IMR-90 (cell line): ENCODE measurements around the gene ARL10.

Source experiments
- CEBPB ChIP-seq: IDR thresholded peaks from 2 replicates; pipeline ENCODE4 v1.6.1; 2012; ENCODE audit warnings: low read depth, low read length, improper control_type of control experiment
- CHD1 ChIP-seq: IDR thresholded peaks from 2 replicates; pipeline ENCODE4 v1.6.1; 2012; ENCODE audit warnings: low read depth, low read length, improper control_type of control experiment
- CTCF ChIP-seq: conservative IDR thresholded peaks from 2 replicates; pipeline ENCODE4 v1.5.1; 2012; ENCODE audit warnings: mild to moderate bottlenecking, low read depth, low read length, improper control_type of control experiment
- FOS ChIP-seq: fragments of 150-350 bp; IDR thresholded peaks from 2 replicates; pipeline ENCODE4 v1.6.1; 2016; ENCODE audit warnings: low read depth, low read length
- MAFK ChIP-seq: IDR thresholded peaks from 2 replicates; pipeline ENCODE4 v1.6.1; 2012; ENCODE audit warnings: low read depth, low read length, improper control_type of control experiment
- MAZ ChIP-seq: IDR thresholded peaks from 2 replicates; pipeline ENCODE4 v1.6.1; 2012; ENCODE audit warnings: low read depth, mild to moderate bottlenecking, low read length, improper control_type of control experiment, moderate library complexity, borderline replicate concordance
- MXI1 ChIP-seq: IDR thresholded peaks from 2 replicates; pipeline ENCODE4 v1.6.1; 2012; ENCODE audit warnings: low read depth, mild to moderate bottlenecking, low read length, moderate library complexity, borderline replicate concordance
- NFE2L2 ChIP-seq: fragments of 150-350 bp; IDR thresholded peaks from 2 replicates; pipeline ENCODE4 v1.6.1; 2016; ENCODE audit warnings: low read depth, mild to moderate bottlenecking, low read length
- POLR2A ChIP-seq: IDR thresholded peaks from 2 replicates; pipeline ENCODE4 v1.6.1; 2012; ENCODE audit warnings: mild to moderate bottlenecking, low read depth, low read length
- RAD21 ChIP-seq: IDR thresholded peaks from 2 replicates; pipeline ENCODE4 v1.6.1; 2012; ENCODE audit warnings: low read length, improper control_type of control experiment
- RFX5 ChIP-seq: IDR thresholded peaks from 2 replicates; pipeline ENCODE4 v1.8.0; 2012; ENCODE audit warnings: low read depth, mild to moderate bottlenecking, low read length, moderate library complexity
- SMC3 ChIP-seq: fragments of 150-350 bp; IDR thresholded peaks from 2 replicates; pipeline ENCODE4 v1.6.1; 2016; ENCODE audit warnings: low read depth, mild to moderate bottlenecking, antibody characterized with exemption, low read length, moderate library complexity
- TF ChIP-seq, protein P1 (sequence below): fragments of 150-350 bp; IDR thresholded peaks from 2 replicates; pipeline ENCODE4 v1.6.1; 2016; ENCODE audit warnings: low read depth, mild to moderate bottlenecking, low read length, moderate library complexity, borderline replicate concordance
- TF ChIP-seq, protein P2 (sequence below): fragments of 150-350 bp; IDR thresholded peaks from 2 replicates; pipeline ENCODE4 v1.6.1; 2017; ENCODE audit warnings: mild to moderate bottlenecking, antibody characterized with exemption, low read length, low read depth

DNA sequence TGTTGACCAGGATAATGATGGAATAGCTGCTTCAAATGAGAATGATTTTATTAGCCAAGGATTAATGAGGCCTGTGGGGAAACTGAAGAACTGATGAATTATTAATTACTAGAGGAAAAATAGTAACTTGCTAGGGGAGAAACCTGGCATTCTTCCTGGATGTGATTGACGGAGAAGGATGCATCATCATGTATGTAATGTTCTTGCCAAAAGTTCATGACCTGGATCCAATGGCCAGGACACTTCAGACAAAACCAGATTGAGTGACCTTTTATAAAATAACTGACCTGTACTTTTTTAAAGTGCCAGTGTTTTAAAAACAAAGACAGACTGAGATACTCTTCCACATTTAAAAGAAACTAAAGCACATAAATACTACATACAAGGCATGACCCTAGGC, 27.4 kb upstream of the ARL10 start:
- TF ChIP-seq CTCF = no peak
- TF ChIP-seq POLR2A = no peak
- TF ChIP-seq RAD21 = no peak
- TF ChIP-seq, protein P1, sequence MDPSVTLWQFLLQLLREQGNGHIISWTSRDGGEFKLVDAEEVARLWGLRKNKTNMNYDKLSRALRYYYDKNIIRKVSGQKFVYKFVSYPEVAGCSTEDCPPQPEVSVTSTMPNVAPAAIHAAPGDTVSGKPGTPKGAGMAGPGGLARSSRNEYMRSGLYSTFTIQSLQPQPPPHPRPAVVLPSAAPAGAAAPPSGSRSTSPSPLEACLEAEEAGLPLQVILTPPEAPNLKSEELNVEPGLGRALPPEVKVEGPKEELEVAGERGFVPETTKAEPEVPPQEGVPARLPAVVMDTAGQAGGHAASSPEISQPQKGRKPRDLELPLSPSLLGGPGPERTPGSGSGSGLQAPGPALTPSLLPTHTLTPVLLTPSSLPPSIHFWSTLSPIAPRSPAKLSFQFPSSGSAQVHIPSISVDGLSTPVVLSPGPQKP = no peak
- TF ChIP-seq CHD1 = no peak
- no peak for TF ChIP-seq CEBPB
- no peak for TF ChIP-seq MAFK
- no peak for TF ChIP-seq MXI1
- no peak for TF ChIP-seq NFE2L2
- no peak for TF ChIP-seq FOS
- TF ChIP-seq RFX5 = no peak
- no peak for TF ChIP-seq MAZ
- no peak for TF ChIP-seq SMC3
- TF ChIP-seq, protein P2, sequence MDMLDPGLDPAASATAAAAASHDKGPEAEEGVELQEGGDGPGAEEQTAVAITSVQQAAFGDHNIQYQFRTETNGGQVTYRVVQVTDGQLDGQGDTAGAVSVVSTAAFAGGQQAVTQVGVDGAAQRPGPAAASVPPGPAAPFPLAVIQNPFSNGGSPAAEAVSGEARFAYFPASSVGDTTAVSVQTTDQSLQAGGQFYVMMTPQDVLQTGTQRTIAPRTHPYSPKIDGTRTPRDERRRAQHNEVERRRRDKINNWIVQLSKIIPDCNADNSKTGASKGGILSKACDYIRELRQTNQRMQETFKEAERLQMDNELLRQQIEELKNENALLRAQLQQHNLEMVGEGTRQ = no peak
